GM12878 (cell line): ENCODE data around the gene STK17A. TPM values are rescaled to one million over a fixed set of nuclear protein-coding genes. Genes with fewer than 3 reads are reported as not detected.

Experiments
- BMI1 ChIP-seq: fragments of 450-650 bp; IDR thresholded peaks from 2 replicates; pipeline ENCODE4 v1.6.1; 2016; ENCODE audit warnings: mild to moderate bottlenecking, moderate library complexity, borderline replicate concordance
- CEBPB ChIP-seq, 2 experiments: fragments of 150-350 bp in 1 of 2; IDR thresholded peaks; 2 replicates each; pipeline ENCODE4 v1.6.1; 2012 to 2014; ENCODE audit warnings: low read depth in 2 of 2, low read length in 2 of 2, borderline replicate concordance in 1 of 2, inconsistent platforms in 1 of 2
- ESRRA ChIP-seq: IDR thresholded peaks from 2 replicates; pipeline ENCODE4 v1.6.1; 2012; ENCODE audit warnings: mild to moderate bottlenecking, low read length, improper control_type of control experiment
- GATAD2B ChIP-seq: fragments of 450-650 bp; conservative IDR thresholded peaks from 2 replicates; pipeline ENCODE4 v1.6.1; 2017; ENCODE audit warnings: low read depth, mild to moderate bottlenecking, moderate library complexity
- JUND ChIP-seq: IDR thresholded peaks from 2 replicates; pipeline ENCODE4 v1.6.1; 2012; ENCODE audit warnings: low read depth, mild to moderate bottlenecking, low read length, improper control_type of control experiment, moderate library complexity
- MXI1 ChIP-seq: fragments of 150-350 bp; IDR thresholded peaks from 2 replicates; pipeline ENCODE4 v1.6.1; 2011; ENCODE audit warnings: low read depth, mild to moderate bottlenecking, inconsistent platforms, low read length, improper control_type of control experiment
- RB1 ChIP-seq: fragments of 450-650 bp; formaldehyde crosslinking; IDR thresholded peaks from 2 replicates; pipeline ENCODE4 v1.6.1; 2017; ENCODE audit warnings: mild to moderate bottlenecking, borderline replicate concordance
- RUNX3 ChIP-seq: IDR thresholded peaks from 2 replicates; pipeline ENCODE4 v1.6.1; 2012; ENCODE audit warnings: low read length, inconsistent platforms
- SMAD5 ChIP-seq: IDR thresholded peaks from 2 replicates; pipeline ENCODE4 v1.6.1; 2016; ENCODE audit warnings: antibody characterized with exemption, low read depth
- SP1 ChIP-seq: IDR thresholded peaks from one replicate; pipeline ENCODE4 v1.6.1; 2011; ENCODE audit warnings: low read depth, low read length
- STAT3 ChIP-seq: IDR thresholded peaks from 2 replicates; pipeline ENCODE4 v1.6.1; 2011; ENCODE audit warnings: low read depth, low read length, improper control_type of control experiment
- TBL1XR1 ChIP-seq: IDR thresholded peaks from 2 replicates; pipeline ENCODE4 v1.6.1; 2012; ENCODE audit warnings: low read depth, low read length, improper control_type of control experiment
- TCF3 ChIP-seq: IDR thresholded peaks from 2 replicates; pipeline ENCODE4 v1.6.1; 2012; ENCODE audit warnings: low read depth, mild to moderate bottlenecking, low read length, borderline replicate concordance; ENCODE audit not compliant: insufficient read depth
- WRNIP1 ChIP-seq: IDR thresholded peaks from 2 replicates; pipeline ENCODE4 v1.6.1; 2011; ENCODE audit warnings: low read depth, low read length, improper control_type of control experiment, borderline replicate concordance
- polyA plus RNA-seq, 11 experiments: library from polyadenylated mRNA; depleted of rRNA in 4 of 11; unstranded in 6 of 11; stranded (reverse) in 5 of 11; fragments of >200 nt; fragmentation: Nextera tagmentation in 4 of 11; fragmentation: Illumina TruSeq in 1 of 11; extraction: Ambion mirVana in 4 of 11; extraction: Trizol in 1 of 11; gene quantifications; 1 replicate in 1 of 11; 2 replicates in 10 of 11; pipeline versions ENCODE4 v1.2.1 to v1.2.3, GENCODE V29; 2011 to 2016; ENCODE audit warnings: inconsistent platforms in 2 of 11, missing spikeins in 2 of 11, low read depth in 1 of 11
- total RNA-seq, 4 experiments: library from RNA; depleted of rRNA in 3 of 4; stranded (reverse); fragments of >200 nt in 3 of 4; fragmentation: Illumina TruSeq in 1 of 4; extraction: Trizol in 1 of 4; gene quantifications; 2 replicates each; pipeline versions ENCODE4 v1.2.1 to v1.2.3, GENCODE V29; 2013 to 2021
- TF ChIP-seq, protein P1 (sequence below): IDR thresholded peaks from 2 replicates; pipeline ENCODE4 v1.6.1; 2012; ENCODE audit warnings: improper control_type of control experiment, low read depth, low read length; ENCODE audit not compliant: insufficient replicate concordance
- TF ChIP-seq, protein P2 (sequence below): IDR thresholded peaks from 2 replicates; pipeline ENCODE4 v1.6.1; 2011; ENCODE audit warnings: mild to moderate bottlenecking, low read depth, low read length, moderate library complexity; ENCODE audit not compliant: insufficient replicate concordance
- TF ChIP-seq, protein P3 (sequence below): fragments of 450-650 bp; IDR thresholded peaks from 2 replicates; pipeline ENCODE4 v1.6.1; 2017; ENCODE audit warnings: low read depth, mild to moderate bottlenecking, moderate library complexity
- TF ChIP-seq, protein P4 (sequence below): fragments of 450-650 bp; IDR thresholded peaks from 2 replicates; pipeline ENCODE4 v1.6.1; 2017; ENCODE audit warnings: mild to moderate bottlenecking, low read depth, inconsistent platforms; ENCODE audit not compliant: poor library complexity, severe bottlenecking

STK17A gene
- total and polyA plus RNA-seq, 10 of the 15 experiments (the other 5 are each of a cell fraction or from before 2014, with no cell fraction given): 18.5 to 91.6 (median 70.8) TPM

DNA sequence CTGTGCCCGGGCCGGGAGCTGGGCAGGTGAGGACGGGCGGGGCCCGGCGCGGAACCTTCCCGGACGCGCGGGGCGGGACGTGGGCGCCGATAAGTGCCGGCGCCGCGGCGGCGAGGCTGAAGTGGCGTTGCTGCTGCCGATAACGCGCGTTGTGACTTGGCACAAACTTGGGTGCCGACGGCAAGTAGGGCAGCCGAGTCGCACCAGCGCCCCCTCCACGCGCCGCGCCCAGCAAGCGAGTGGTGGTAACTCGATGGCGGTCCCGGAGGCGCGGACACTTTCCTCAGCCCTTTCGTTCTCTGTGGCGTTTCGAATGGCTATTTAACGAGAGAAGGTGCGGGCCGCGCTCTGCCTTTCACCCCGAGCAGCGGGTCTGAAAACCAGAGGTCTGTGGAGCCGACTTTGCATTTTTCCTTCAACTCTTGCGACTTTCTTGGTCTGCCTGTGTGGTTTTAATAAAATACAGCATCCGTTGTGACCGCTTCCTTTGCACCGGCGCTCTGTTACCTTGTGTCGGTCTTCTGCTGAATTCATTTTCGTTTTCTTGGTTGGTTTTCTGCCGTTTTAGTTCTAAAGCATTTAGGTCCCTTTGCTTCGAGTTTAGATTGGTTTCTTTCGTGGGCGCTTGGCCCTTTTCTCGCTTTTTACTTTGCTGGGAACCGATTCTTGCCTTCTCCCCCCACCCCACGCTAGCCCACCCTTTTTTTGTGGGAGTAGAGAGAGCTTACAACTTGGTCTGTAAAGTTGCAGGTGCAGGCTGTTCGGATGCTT is 701 bp downstream of the STK17A start (continued):
- TF ChIP-seq, protein P1, sequence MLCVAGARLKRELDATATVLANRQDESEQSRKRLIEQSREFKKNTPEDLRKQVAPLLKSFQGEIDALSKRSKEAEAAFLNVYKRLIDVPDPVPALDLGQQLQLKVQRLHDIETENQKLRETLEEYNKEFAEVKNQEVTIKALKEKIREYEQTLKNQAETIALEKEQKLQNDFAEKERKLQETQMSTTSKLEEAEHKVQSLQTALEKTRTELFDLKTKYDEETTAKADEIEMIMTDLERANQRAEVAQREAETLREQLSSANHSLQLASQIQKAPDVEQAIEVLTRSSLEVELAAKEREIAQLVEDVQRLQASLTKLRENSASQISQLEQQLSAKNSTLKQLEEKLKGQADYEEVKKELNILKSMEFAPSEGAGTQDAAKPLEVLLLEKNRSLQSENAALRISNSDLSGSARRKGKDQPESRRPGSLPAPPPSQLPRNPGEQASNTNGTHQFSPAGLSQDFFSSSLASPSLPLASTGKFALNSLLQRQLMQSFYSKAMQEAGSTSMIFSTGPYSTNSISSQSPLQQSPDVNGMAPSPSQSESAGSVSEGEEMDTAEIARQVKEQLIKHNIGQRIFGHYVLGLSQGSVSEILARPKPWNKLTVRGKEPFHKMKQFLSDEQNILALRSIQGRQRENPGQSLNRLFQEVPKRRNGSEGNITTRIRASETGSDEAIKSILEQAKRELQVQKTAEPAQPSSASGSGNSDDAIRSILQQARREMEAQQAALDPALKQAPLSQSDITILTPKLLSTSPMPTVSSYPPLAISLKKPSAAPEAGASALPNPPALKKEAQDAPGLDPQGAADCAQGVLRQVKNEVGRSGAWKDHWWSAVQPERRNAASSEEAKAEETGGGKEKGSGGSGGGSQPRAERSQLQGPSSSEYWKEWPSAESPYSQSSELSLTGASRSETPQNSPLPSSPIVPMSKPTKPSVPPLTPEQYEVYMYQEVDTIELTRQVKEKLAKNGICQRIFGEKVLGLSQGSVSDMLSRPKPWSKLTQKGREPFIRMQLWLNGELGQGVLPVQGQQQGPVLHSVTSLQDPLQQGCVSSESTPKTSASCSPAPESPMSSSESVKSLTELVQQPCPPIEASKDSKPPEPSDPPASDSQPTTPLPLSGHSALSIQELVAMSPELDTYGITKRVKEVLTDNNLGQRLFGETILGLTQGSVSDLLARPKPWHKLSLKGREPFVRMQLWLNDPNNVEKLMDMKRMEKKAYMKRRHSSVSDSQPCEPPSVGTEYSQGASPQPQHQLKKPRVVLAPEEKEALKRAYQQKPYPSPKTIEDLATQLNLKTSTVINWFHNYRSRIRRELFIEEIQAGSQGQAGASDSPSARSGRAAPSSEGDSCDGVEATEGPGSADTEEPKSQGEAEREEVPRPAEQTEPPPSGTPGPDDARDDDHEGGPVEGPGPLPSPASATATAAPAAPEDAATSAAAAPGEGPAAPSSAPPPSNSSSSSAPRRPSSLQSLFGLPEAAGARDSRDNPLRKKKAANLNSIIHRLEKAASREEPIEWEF: no peak
- no peak for TF ChIP-seq TCF3
- peak; percentile 82; the same call in 1 of the 2 replicates for TF ChIP-seq GATAD2B
- TF ChIP-seq TBL1XR1: no peak
- TF ChIP-seq BMI1: no peak
- no peak for TF ChIP-seq ESRRA
- peak; percentile 78; the same call in 1 of the 2 replicates for TF ChIP-seq RB1
- no peak for TF ChIP-seq SP1
- TF ChIP-seq WRNIP1: no peak
- peak; percentile 59; the same call in 1 of the 2 replicates for TF ChIP-seq MXI1
- TF ChIP-seq, protein P2, sequence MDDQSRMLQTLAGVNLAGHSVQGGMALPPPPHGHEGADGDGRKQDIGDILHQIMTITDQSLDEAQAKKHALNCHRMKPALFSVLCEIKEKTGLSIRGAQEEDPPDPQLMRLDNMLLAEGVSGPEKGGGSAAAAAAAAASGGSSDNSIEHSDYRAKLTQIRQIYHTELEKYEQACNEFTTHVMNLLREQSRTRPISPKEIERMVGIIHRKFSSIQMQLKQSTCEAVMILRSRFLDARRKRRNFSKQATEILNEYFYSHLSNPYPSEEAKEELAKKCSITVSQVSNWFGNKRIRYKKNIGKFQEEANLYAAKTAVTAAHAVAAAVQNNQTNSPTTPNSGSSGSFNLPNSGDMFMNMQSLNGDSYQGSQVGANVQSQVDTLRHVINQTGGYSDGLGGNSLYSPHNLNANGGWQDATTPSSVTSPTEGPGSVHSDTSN: no peak
- no peak for TF ChIP-seq CEBPB (IDR thresholded peaks at IDR 0.05; ENCODE audit: borderline replicate concordance in 1 of 2, low read depth in 2 of 2, low read length in 2 of 2)
- TF ChIP-seq JUND: no peak
- TF ChIP-seq STAT3: no peak
- peak; percentile 75 for TF ChIP-seq RUNX3
- TF ChIP-seq SMAD5: no peak; the same call in 1 of the 2 replicates
- TF ChIP-seq, protein P3, sequence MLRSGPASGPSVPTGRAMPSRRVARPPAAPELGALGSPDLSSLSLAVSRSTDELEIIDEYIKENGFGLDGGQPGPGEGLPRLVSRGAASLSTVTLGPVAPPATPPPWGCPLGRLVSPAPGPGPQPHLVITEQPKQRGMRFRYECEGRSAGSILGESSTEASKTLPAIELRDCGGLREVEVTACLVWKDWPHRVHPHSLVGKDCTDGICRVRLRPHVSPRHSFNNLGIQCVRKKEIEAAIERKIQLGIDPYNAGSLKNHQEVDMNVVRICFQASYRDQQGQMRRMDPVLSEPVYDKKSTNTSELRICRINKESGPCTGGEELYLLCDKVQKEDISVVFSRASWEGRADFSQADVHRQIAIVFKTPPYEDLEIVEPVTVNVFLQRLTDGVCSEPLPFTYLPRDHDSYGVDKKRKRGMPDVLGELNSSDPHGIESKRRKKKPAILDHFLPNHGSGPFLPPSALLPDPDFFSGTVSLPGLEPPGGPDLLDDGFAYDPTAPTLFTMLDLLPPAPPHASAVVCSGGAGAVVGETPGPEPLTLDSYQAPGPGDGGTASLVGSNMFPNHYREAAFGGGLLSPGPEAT: no peak
- TF ChIP-seq, protein P4, sequence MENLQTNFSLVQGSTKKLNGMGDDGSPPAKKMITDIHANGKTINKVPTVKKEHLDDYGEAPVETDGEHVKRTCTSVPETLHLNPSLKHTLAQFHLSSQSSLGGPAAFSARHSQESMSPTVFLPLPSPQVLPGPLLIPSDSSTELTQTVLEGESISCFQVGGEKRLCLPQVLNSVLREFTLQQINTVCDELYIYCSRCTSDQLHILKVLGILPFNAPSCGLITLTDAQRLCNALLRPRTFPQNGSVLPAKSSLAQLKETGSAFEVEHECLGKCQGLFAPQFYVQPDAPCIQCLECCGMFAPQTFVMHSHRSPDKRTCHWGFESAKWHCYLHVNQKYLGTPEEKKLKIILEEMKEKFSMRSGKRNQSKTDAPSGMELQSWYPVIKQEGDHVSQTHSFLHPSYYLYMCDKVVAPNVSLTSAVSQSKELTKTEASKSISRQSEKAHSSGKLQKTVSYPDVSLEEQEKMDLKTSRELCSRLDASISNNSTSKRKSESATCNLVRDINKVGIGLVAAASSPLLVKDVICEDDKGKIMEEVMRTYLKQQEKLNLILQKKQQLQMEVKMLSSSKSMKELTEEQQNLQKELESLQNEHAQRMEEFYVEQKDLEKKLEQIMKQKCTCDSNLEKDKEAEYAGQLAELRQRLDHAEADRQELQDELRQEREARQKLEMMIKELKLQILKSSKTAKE: peak; percentile 23
